GM12878 (cell line): ENCODE results near the gene SLC44A3. TPM values are rescaled to one million over a fixed set of nuclear protein-coding genes. Genes with fewer than 3 reads are reported as not detected.

ENCODE experiments used
- ATAC-seq: fragments of 200-7000 bp; cut with Tn5 transposase; 3 replicates; pipeline ENCODE4 v1.9.1; 2020; ENCODE audit warnings: mild to moderate bottlenecking, moderate library complexity
- BruUV-seq: library from RNA; stranded (reverse); fragments of 400-500 nt; replicated peaks from 2 replicates; lab custom pipeline; 2021; lab: Mats Ljungman, UMichigan
- CTCF ChIA-PET: fragments of 300-600 bp; sonication (Branson Sonifier 250); formaldehyde crosslinking; extraction: SDS; loops from one replicate; lab custom pipeline; 2021; ENCODE audit warnings: inconsistent platforms; lab: Yijun Ruan, JAX
- POLR2A ChIA-PET: fragments of 350-600 bp; formaldehyde crosslinking; extraction: SDS; loops from one replicate; lab custom pipeline; 2021; ENCODE audit warnings: inconsistent platforms; lab: Charles Lee
- RAD21 ChIA-PET: fragments of 300-600 bp; sonication (Branson Sonifier 250); formaldehyde crosslinking; loops from one replicate; lab custom pipeline; 2023; ENCODE audit warnings: antibody characterized with exemption; ENCODE audit not compliant: unreplicated experiment; lab: Charles Lee
- SMC1A ChIA-PET: fragments of 300-600 bp; sonication (Branson Sonifier 250); formaldehyde crosslinking; loops from one replicate; lab custom pipeline; 2023; ENCODE audit not compliant: unreplicated experiment, uncharacterized antibody; lab: Charles Lee
- DNase-seq: peaks from one replicate; pipeline ENCODE4 v3.0.0-alpha.2; 2011; ENCODE audit warnings: low read depth, low spot score
- FAIRE-seq: peaks from 3 replicates; lab custom pipeline; 2011; peaks lifted over from hg19 to GRCh38; lab: Jason Lieb, UNC
- H2AFZ ChIP-seq: 2 replicates; pipeline ENCODE4 v1.6.0; 2011; ENCODE audit warnings: low read depth, low read length, control low read depth; ENCODE audit not compliant: control insufficient read depth
- H3K27ac ChIP-seq: 2 replicates; pipeline ENCODE4 v1.5.1; 2011; ENCODE audit warnings: control low read depth; ENCODE audit not compliant: control insufficient read depth, insufficient read depth
- H3K27me3 ChIP-seq, 2 experiments: replicated peaks in 1 of 2; 2 replicates each; pipeline versions ENCODE4 v1.6.0 to v1.6.1; 2011; ENCODE audit warnings: low read length in 1 of 2; ENCODE audit not compliant: control insufficient read depth in 2 of 2, insufficient read depth in 2 of 2
- H3K36me3 ChIP-seq, 2 experiments: 2 replicates each; pipeline ENCODE4 v1.5.1; 2011; ENCODE audit warnings: low read length in 1 of 2; ENCODE audit not compliant: control insufficient read depth in 2 of 2, insufficient read depth in 2 of 2
- H3K4me1 ChIP-seq: 2 replicates; pipeline ENCODE4 v1.6.1; 2011; ENCODE audit warnings: mild to moderate bottlenecking, low read length, moderate library complexity, mixed read lengths; ENCODE audit not compliant: control insufficient read depth, insufficient read depth
- H3K4me2 ChIP-seq: 2 replicates; pipeline ENCODE4 v1.6.0; 2011; ENCODE audit warnings: control low read depth; ENCODE audit not compliant: control insufficient read depth, insufficient read depth
- H3K4me3 ChIP-seq: fragments of 200-600 bp; sonication (generic); 2 replicates; pipeline ENCODE4 v1.5.1; 2016
- H3K79me2 ChIP-seq: 2 replicates; pipeline ENCODE4 v1.6.0; 2011; ENCODE audit warnings: low read length; ENCODE audit not compliant: control insufficient read depth, insufficient read depth
- H3K9ac ChIP-seq: 2 replicates; pipeline ENCODE4 v1.8.0; 2011; ENCODE audit warnings: low read length, control low read depth, mixed read lengths; ENCODE audit not compliant: control insufficient read depth, insufficient read depth
- H3K9me3 ChIP-seq: replicated peaks from 3 replicates; pipeline ENCODE4 v1.5.1; 2011; ENCODE audit warnings: mild to moderate bottlenecking, low read length; ENCODE audit not compliant: control insufficient read depth, insufficient read depth
- H4K20me1 ChIP-seq: 2 replicates; pipeline ENCODE4 v1.6.0; 2011; ENCODE audit not compliant: control insufficient read depth, insufficient read depth
- CBFB ChIP-seq: IDR thresholded peaks from 2 replicates; pipeline ENCODE4 v1.6.1; 2016; ENCODE audit warnings: antibody characterized with exemption, low read depth
- LARP7 ChIP-seq: fragments of 450-650 bp; IDR thresholded peaks from 2 replicates; pipeline ENCODE4 v1.6.1; 2017; ENCODE audit warnings: mild to moderate bottlenecking
- MTA2 ChIP-seq: fragments of 450-650 bp; IDR thresholded peaks from 2 replicates; pipeline ENCODE4 v1.6.1; 2016; ENCODE audit warnings: low read depth, mild to moderate bottlenecking, moderate library complexity
- POLR2A ChIP-seq: IDR thresholded peaks from 2 replicates; pipeline ENCODE4 v1.6.1; 2011; ENCODE audit warnings: low read depth, mild to moderate bottlenecking, low read length
- SMAD5 ChIP-seq: IDR thresholded peaks from 2 replicates; pipeline ENCODE4 v1.6.1; 2016; ENCODE audit warnings: antibody characterized with exemption, low read depth
- SMC3 ChIP-seq: IDR thresholded peaks from 2 replicates; pipeline ENCODE4 v1.6.1; 2011; ENCODE audit warnings: low read length, improper control_type of control experiment, borderline replicate concordance
- SPI1 ChIP-seq: IDR thresholded peaks from 2 replicates; pipeline ENCODE4 v1.6.1; 2011; ENCODE audit warnings: low read depth, mild to moderate bottlenecking, low read length, moderate library complexity, borderline replicate concordance; ENCODE audit not compliant: insufficient read depth
- SREBF1 ChIP-seq: IDR thresholded peaks from 2 replicates; pipeline ENCODE4 v1.6.1; 2012; ENCODE audit warnings: mild to moderate bottlenecking, low read length
- SREBF2 ChIP-seq: IDR thresholded peaks from 2 replicates; pipeline ENCODE4 v1.6.1; 2012; ENCODE audit warnings: mild to moderate bottlenecking, low read length
- SRF ChIP-seq, 2 experiments: IDR thresholded peaks; 2 replicates each; pipeline ENCODE4 v1.6.1; 2011; ENCODE audit warnings: low read depth in 2 of 2, low read length in 2 of 2, mild to moderate bottlenecking in 1 of 2, moderate library complexity in 1 of 2
- ZNF217 ChIP-seq: fragments of 450-650 bp; IDR thresholded peaks from 2 replicates; pipeline ENCODE4 v1.6.1; 2017; ENCODE audit warnings: antibody characterized with exemption, mild to moderate bottlenecking
- WGBS: methylation state at CpG from one replicate; pipeline ENCODE4 v1.1.6; 2016; ENCODE audit warnings: low lambda C conversion rate; ENCODE audit not compliant: insufficient replicate concordance, insufficient coverage; ENCODE audit errors: missing lambda C conversion rate; 5-methylcytosine and 5-hydroxymethylcytosine counted together
- in situ Hi-C: fragments of 300-500 bp; cut with MboI; formaldehyde crosslinking; loops from 9 replicates; pipeline ENCODE4 v1.14.3; 2018; ENCODE audit warnings: mixed read lengths
- intact Hi-C: fragments of 100-400 bp; cut with micrococcal nuclease; formaldehyde crosslinking; loops from one replicate; pipeline ENCODE4 v1.14.2; 2022; ENCODE audit not compliant: unreplicated experiment
- polyA plus RNA-seq, 11 experiments: library from polyadenylated mRNA; depleted of rRNA in 4 of 11; unstranded in 6 of 11; stranded (reverse) in 5 of 11; fragments of >200 nt; fragmentation: Nextera tagmentation in 4 of 11; fragmentation: Illumina TruSeq in 1 of 11; extraction: Ambion mirVana in 4 of 11; extraction: Trizol in 1 of 11; gene quantifications; 1 replicate in 1 of 11; 2 replicates in 10 of 11; pipeline versions ENCODE4 v1.2.1 to v1.2.3, GENCODE V29; 2011 to 2016; ENCODE audit warnings: inconsistent platforms in 2 of 11, missing spikeins in 2 of 11, low read depth in 1 of 11
- total RNA-seq, 4 experiments: library from RNA; depleted of rRNA in 3 of 4; stranded (reverse); fragments of >200 nt in 3 of 4; fragmentation: Illumina TruSeq in 1 of 4; extraction: Trizol in 1 of 4; gene quantifications; 2 replicates each; pipeline versions ENCODE4 v1.2.1 to v1.2.3, GENCODE V29; 2013 to 2021
- TF ChIP-seq, protein P1 (sequence below): fragments of 450-650 bp; IDR thresholded peaks from 2 replicates; pipeline ENCODE4 v1.6.1; 2016; ENCODE audit warnings: mild to moderate bottlenecking
- TF ChIP-seq, protein P2 (sequence below): fragments of 450-650 bp; IDR thresholded peaks from 2 replicates; pipeline ENCODE4 v1.6.1; 2017; ENCODE audit warnings: antibody characterized with exemption, mild to moderate bottlenecking, moderate library complexity
- TF ChIP-seq, protein P3 (sequence below): fragments of 450-650 bp; IDR thresholded peaks from 2 replicates; pipeline ENCODE4 v1.6.1; 2017; ENCODE audit warnings: mild to moderate bottlenecking, moderate library complexity
- TF ChIP-seq, protein P4 (sequence below): fragments of 450-650 bp; IDR thresholded peaks from 2 replicates; pipeline ENCODE4 v1.6.1; 2017; ENCODE audit warnings: low read depth, mild to moderate bottlenecking, moderate library complexity
- TF ChIP-seq, protein P5 (sequence below): IDR thresholded peaks from 2 replicates; pipeline ENCODE4 v1.6.1; 2012; ENCODE audit warnings: low read depth, low read length, improper control_type of control experiment

The SLC44A3 gene
- total and polyA plus RNA-seq, 10 of the 15 experiments (the other 5 are each of a cell fraction or from before 2014, with no cell fraction given) = not detected

DNA sequence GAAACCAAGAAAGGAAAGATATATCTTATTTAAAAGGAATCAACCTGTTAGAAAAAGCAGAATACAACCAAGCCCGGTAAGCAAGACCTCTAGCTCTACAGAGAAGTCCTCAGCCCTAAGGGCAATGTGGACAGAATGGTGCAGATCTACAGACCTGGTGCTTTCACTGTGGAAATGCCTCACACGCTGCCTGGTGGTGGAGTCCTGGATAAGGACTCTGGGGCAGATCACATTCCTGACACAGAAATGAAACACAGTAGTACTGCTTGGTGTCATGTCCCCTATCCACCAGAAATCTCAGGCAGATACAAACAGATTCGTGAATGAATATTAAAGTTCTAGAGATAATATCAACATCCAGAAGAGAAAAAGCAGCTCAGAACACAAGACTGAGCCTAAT lies 99.9 kb downstream of the SLC44A3 start:
- SMC1A ChIA-PET = no interaction called here
- DNase-seq = no peak
- Histone ChIP-seq H3K27me3 (peaks cover 0 to 2% of the 10 kb centered on the region in 2 experiments; a peak in 2 of 4 replicates), H3K9ac (no peak overlapping the region), H4K20me1 (no peaks in the 10 kb centered on the region), H3K4me2 (no peak overlapping the region), H3K36me3 (no peaks in the 10 kb centered on the region), H3K27ac (no peak overlapping the region), H3K79me2 (peaks cover 2% of the 10 kb centered on the region; the same call in 1 of the 2 replicates), H3K4me3 (no peak overlapping the region), H3K9me3 (no peaks in the 10 kb centered on the region), H3K4me1 (no peaks in the 10 kb centered on the region), H2AFZ (no peak overlapping the region)
- in situ Hi-C loops (no loop called here), intact Hi-C loops (no loop called here)
- no peak for TF ChIP-seq SRF (IDR thresholded peaks at IDR 0.05; ENCODE audit: low read depth in 2 of 2, low read length in 2 of 2)
- no peak for TF ChIP-seq SMC3
- no peak for TF ChIP-seq LARP7
- TF ChIP-seq SREBF2 = no peak
- TF ChIP-seq, protein P1, sequence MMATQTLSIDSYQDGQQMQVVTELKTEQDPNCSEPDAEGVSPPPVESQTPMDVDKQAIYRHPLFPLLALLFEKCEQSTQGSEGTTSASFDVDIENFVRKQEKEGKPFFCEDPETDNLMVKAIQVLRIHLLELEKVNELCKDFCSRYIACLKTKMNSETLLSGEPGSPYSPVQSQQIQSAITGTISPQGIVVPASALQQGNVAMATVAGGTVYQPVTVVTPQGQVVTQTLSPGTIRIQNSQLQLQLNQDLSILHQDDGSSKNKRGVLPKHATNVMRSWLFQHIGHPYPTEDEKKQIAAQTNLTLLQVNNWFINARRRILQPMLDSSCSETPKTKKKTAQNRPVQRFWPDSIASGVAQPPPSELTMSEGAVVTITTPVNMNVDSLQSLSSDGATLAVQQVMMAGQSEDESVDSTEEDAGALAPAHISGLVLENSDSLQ = no peak
- TF ChIP-seq ZNF217 = no peak
- no peak for TF ChIP-seq SREBF1
- TF ChIP-seq POLR2A = no peak
- TF ChIP-seq, protein P2, sequence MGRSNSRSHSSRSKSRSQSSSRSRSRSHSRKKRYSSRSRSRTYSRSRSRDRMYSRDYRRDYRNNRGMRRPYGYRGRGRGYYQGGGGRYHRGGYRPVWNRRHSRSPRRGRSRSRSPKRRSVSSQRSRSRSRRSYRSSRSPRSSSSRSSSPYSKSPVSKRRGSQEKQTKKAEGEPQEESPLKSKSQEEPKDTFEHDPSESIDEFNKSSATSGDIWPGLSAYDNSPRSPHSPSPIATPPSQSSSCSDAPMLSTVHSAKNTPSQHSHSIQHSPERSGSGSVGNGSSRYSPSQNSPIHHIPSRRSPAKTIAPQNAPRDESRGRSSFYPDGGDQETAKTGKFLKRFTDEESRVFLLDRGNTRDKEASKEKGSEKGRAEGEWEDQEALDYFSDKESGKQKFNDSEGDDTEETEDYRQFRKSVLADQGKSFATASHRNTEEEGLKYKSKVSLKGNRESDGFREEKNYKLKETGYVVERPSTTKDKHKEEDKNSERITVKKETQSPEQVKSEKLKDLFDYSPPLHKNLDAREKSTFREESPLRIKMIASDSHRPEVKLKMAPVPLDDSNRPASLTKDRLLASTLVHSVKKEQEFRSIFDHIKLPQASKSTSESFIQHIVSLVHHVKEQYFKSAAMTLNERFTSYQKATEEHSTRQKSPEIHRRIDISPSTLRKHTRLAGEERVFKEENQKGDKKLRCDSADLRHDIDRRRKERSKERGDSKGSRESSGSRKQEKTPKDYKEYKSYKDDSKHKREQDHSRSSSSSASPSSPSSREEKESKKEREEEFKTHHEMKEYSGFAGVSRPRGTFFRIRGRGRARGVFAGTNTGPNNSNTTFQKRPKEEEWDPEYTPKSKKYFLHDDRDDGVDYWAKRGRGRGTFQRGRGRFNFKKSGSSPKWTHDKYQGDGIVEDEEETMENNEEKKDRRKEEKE = no peak
- TF ChIP-seq, protein P3, sequence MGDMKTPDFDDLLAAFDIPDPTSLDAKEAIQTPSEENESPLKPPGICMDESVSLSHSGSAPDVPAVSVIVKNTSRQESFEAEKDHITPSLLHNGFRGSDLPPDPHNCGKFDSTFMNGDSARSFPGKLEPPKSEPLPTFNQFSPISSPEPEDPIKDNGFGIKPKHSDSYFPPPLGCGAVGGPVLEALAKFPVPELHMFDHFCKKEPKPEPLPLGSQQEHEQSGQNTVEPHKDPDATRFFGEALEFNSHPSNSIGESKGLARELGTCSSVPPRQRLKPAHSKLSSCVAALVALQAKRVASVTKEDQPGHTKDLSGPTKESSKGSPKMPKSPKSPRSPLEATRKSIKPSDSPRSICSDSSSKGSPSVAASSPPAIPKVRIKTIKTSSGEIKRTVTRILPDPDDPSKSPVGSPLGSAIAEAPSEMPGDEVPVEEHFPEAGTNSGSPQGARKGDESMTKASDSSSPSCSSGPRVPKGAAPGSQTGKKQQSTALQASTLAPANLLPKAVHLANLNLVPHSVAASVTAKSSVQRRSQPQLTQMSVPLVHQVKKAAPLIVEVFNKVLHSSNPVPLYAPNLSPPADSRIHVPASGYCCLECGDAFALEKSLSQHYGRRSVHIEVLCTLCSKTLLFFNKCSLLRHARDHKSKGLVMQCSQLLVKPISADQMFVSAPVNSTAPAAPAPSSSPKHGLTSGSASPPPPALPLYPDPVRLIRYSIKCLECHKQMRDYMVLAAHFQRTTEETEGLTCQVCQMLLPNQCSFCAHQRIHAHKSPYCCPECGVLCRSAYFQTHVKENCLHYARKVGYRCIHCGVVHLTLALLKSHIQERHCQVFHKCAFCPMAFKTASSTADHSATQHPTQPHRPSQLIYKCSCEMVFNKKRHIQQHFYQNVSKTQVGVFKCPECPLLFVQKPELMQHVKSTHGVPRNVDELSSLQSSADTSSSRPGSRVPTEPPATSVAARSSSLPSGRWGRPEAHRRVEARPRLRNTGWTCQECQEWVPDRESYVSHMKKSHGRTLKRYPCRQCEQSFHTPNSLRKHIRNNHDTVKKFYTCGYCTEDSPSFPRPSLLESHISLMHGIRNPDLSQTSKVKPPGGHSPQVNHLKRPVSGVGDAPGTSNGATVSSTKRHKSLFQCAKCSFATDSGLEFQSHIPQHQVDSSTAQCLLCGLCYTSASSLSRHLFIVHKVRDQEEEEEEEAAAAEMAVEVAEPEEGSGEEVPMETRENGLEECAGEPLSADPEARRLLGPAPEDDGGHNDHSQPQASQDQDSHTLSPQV = no peak
- TF ChIP-seq CBFB = no peak
- TF ChIP-seq, protein P4, sequence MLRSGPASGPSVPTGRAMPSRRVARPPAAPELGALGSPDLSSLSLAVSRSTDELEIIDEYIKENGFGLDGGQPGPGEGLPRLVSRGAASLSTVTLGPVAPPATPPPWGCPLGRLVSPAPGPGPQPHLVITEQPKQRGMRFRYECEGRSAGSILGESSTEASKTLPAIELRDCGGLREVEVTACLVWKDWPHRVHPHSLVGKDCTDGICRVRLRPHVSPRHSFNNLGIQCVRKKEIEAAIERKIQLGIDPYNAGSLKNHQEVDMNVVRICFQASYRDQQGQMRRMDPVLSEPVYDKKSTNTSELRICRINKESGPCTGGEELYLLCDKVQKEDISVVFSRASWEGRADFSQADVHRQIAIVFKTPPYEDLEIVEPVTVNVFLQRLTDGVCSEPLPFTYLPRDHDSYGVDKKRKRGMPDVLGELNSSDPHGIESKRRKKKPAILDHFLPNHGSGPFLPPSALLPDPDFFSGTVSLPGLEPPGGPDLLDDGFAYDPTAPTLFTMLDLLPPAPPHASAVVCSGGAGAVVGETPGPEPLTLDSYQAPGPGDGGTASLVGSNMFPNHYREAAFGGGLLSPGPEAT = no peak
- no peak for TF ChIP-seq SMAD5
- no peak for TF ChIP-seq SPI1
- TF ChIP-seq MTA2 = no peak
- TF ChIP-seq, protein P5, sequence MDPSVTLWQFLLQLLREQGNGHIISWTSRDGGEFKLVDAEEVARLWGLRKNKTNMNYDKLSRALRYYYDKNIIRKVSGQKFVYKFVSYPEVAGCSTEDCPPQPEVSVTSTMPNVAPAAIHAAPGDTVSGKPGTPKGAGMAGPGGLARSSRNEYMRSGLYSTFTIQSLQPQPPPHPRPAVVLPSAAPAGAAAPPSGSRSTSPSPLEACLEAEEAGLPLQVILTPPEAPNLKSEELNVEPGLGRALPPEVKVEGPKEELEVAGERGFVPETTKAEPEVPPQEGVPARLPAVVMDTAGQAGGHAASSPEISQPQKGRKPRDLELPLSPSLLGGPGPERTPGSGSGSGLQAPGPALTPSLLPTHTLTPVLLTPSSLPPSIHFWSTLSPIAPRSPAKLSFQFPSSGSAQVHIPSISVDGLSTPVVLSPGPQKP = no peak
- no TSS peak for BruUV-seq
- ATAC-seq = no peak
- RAD21 ChIA-PET = no interaction called here
- FAIRE-seq = no peak
- whole genome bisulfite sequencing = 37% methylated on average over 3 of the region's 3 CpGs
- CTCF ChIA-PET = no interaction called here
- POLR2A ChIA-PET = no interaction called here
